Ovary (tissue), 9 donors: ENCODE measurements around the gene HIPK2. TPM values are rescaled to one million over a fixed set of nuclear protein-coding genes. Genes with fewer than 3 reads are reported as not detected.

Experiments used
- DNase-seq, 5 donors: peaks; one replicate each; pipeline ENCODE4 v3.0.0-alpha.2; 2019 to 2020
- H3K27ac ChIP-seq, 2 donors: fragments of 200-600 bp; one replicate each; pipeline versions ENCODE4 v1.5.1 to v1.8.0; 2019 to 2022
- H3K27me3 ChIP-seq: fragments of 200-600 bp; one replicate; pipeline ENCODE4 v1.8.0; 2022
- H3K36me3 ChIP-seq: fragments of 200-600 bp; sonication (generic); one replicate; pipeline ENCODE4 v1.5.1; 2019
- H3K4me1 ChIP-seq: one replicate; pipeline ENCODE4 v1.8.1; 2013; ENCODE audit warnings: mild to moderate bottlenecking, moderate library complexity; ENCODE audit not compliant: insufficient read depth
- H3K4me3 ChIP-seq: fragments of 200-600 bp; sonication (generic); one replicate; pipeline ENCODE4 v1.5.1; 2017
- H3K9me3 ChIP-seq, 2 donors: fragments of 200-600 bp in 1 of 2; sonication (generic) in 1 of 2; one replicate each; pipeline versions ENCODE4 v1.5.1 to v1.8.1; 2013 to 2019; ENCODE audit warnings: mild to moderate bottlenecking in 1 of 2, moderate library complexity in 1 of 2
- EP300 ChIP-seq: sonication (generic); formaldehyde crosslinking; IDR thresholded peaks from one replicate; pipeline ENCODE4 v1.6.1; 2017; ENCODE audit warnings: antibody characterized with exemption
- POLR2A ChIP-seq: fragments of 450-650 bp; IDR thresholded peaks from one replicate; pipeline ENCODE4 v1.6.1; 2017; ENCODE audit warnings: antibody characterized with exemption, mild to moderate bottlenecking, moderate library complexity
- WGBS, 3 donors: extraction: QIAGEN DNeasy Blood & Tissue Kit in 1 of 3; methylation state at CpG; one replicate each; pipeline versions ENCODE4 v1.1.5 to v1.1.7; 2013 to 2017; 5-methylcytosine and 5-hydroxymethylcytosine counted together
- intact Hi-C, 4 donors: fragments of 100-400 bp; cut with DNase I; formaldehyde crosslinking; loops; one replicate each; pipeline versions ENCODE4 v1.11.0 to v1.15.1; 2022 to 2023
- polyA plus RNA-seq, 2 donors: library from polyadenylated mRNA; stranded (reverse); fragments of 200-250 nt in 1 of 2; fragments of 350-450 nt in 1 of 2; fragmentation: Illumina TruSeq in 1 of 2; extraction: RNeasy Lipid Tissue Mini Kit (QIAGEN cat#74804) in 1 of 2; gene quantifications; one replicate each; pipeline ENCODE4 v1.2.3, GENCODE V29; 2013 to 2014
- total RNA-seq, 7 donors: library from RNA; depleted of rRNA in 2 of 7; stranded (reverse); fragments of >200 nt in 2 of 7; fragmentation: NEBNext Ultra II Directional in 3 of 7; extraction: Animal tissue kit (Norgen Biotek cat#: 25700) in 3 of 7; gene quantifications; one replicate each; pipeline versions ENCODE4 v1.1.0 to v1.2.4, GENCODE V29; 2016 to 2023
- TF ChIP-seq, protein P1 (sequence below), 3 donors: fragments of 450-650 bp in 2 of 3; fragments of 200-600 bp in 1 of 3; IDR thresholded peaks; one replicate each; pipeline versions ENCODE4 v1.5.1 to v1.8.0; 2016 to 2022; ENCODE audit warnings: antibody characterized with exemption in 3 of 3, mild to moderate bottlenecking in 1 of 3
- donor health status: DM: no; HTN: no; CAD: no; lungs with moderate emphysema.
- donor health status: DM: no; HTN: no; CAD: no.
- donor health status: Bipolar disorder and iron deficiency.
- donor health status: DM: yes; HTN: yes; CAD: no.
- donor health status: DM: no; HTN: no; CAD: no.
- donor health status: DM: yes; HTN: yes; CAD: no.

Gene HIPK2
- total and polyA plus RNA-seq, 9 donors: 7.3 to 38.4 (median 28.1) TPM

DNA sequence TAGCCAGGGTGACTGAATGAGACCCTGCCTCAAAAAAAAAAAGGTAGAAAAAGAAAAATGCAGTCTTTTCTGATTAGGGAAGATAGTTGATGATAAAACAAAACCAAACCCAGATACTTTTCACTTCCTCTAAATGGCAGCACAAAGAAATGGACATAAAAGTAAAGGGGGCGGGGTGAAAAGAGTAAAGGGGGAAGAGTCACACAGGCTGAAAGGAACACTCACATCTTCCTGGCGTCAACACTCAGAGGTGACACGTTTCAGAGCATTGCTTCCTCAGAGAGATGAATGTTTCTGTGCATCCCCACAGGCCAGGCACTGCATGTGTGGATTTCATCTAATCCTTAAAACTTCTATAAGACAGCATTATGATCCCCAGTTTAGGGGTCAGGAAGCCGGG lies 81.2 kb downstream of the HIPK2 start:
- TF ChIP-seq EP300 (no peak), POLR2A (no peak)
- TF ChIP-seq, protein P1, sequence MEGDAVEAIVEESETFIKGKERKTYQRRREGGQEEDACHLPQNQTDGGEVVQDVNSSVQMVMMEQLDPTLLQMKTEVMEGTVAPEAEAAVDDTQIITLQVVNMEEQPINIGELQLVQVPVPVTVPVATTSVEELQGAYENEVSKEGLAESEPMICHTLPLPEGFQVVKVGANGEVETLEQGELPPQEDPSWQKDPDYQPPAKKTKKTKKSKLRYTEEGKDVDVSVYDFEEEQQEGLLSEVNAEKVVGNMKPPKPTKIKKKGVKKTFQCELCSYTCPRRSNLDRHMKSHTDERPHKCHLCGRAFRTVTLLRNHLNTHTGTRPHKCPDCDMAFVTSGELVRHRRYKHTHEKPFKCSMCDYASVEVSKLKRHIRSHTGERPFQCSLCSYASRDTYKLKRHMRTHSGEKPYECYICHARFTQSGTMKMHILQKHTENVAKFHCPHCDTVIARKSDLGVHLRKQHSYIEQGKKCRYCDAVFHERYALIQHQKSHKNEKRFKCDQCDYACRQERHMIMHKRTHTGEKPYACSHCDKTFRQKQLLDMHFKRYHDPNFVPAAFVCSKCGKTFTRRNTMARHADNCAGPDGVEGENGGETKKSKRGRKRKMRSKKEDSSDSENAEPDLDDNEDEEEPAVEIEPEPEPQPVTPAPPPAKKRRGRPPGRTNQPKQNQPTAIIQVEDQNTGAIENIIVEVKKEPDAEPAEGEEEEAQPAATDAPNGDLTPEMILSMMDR (IDR thresholded peaks at IDR 0.05): no peak
- WGBS, 3 donors: 78 to 84% (median 79%) methylated on average over 4 of the region's 4 CpGs
- H3K27me3 ChIP-seq: no peaks in the 10 kb centered on the region
- no peak for DNase-seq
- intact Hi-C loops: no loop called here
- H3K4me3 ChIP-seq: no peak overlapping the region
- H3K4me1 ChIP-seq: peaks cover under 1% of the 10 kb centered on the region
- H3K36me3 ChIP-seq: no peaks in the 10 kb centered on the region
- no peak overlapping the region for H3K27ac ChIP-seq
- H3K9me3 ChIP-seq: no peaks in the 10 kb centered on the region

DNA sequence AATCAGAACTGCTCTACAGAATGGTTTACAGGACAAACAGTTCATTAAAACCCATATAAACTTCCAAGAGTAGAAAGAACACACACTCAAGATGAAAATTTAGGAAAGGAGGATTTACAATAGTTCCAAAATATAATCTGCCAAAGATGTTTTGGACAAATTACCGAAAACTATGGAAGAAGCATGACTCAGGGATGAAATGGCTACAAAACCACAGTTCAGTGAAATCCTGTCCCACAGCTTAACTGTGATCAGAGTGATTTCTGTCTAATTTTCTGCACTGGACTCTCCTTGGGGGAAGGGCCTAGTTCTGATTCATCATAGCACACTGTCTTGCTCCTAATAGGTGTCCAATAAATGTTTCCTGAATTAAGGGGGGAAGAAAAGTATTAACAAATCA lies 82.2 kb downstream of the HIPK2 start:
- intact Hi-C loops: no loop called here
- Histone ChIP-seq H3K27me3 (no peaks in the 10 kb centered on the region), H3K27ac (no peak overlapping the region), H3K4me1 (peaks cover 2% of the 10 kb centered on the region), H3K9me3 (no peaks in the 10 kb centered on the region), H3K36me3 (no peaks in the 10 kb centered on the region), H3K4me3 (no peak overlapping the region)
- TF ChIP-seq EP300 (no peak), POLR2A (no peak)
- TF ChIP-seq, protein P1 (IDR thresholded peaks at IDR 0.05): no peak
- WGBS, 3 donors: 42 to 67% (median 66%) methylated on average over 1 of the region's 1 CpG
- DNase-seq: no peak

DNA sequence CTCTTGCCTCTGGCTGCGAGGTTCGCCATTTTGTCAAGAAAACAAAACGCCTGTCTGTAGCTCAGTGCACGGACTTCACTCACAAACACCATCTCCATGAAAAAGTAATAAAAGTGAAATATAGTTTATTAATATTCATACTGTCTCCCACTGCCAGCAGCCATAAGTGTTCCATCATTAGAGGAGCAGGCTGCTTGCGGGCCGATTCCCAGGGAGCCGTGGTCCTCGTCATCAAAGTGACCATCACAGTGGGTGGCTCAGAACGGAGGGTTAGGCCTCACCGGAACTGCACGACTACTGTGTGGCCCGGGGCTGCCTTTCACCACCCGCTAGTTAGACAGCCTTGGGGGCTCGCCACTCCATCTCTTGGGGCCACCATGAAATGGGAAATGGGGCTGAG lies 82.7 kb downstream of the HIPK2 start:
- Histone ChIP-seq H3K36me3 (no peaks in the 10 kb centered on the region), H3K27me3 (no peaks in the 10 kb centered on the region), H3K4me1 (peaks cover 2% of the 10 kb centered on the region), H3K4me3 (no peak overlapping the region), H3K9me3 (no peaks in the 10 kb centered on the region), H3K27ac (no peak overlapping the region)
- intact Hi-C loops: no loop called here
- WGBS, 3 donors: 90 to 94% (median 90%) methylated on average over 14 of the region's 14 CpGs
- TF ChIP-seq EP300 (no peak), POLR2A (no peak)
- TF ChIP-seq, protein P1 (IDR thresholded peaks at IDR 0.05): no peak
- no peak for DNase-seq

DNA sequence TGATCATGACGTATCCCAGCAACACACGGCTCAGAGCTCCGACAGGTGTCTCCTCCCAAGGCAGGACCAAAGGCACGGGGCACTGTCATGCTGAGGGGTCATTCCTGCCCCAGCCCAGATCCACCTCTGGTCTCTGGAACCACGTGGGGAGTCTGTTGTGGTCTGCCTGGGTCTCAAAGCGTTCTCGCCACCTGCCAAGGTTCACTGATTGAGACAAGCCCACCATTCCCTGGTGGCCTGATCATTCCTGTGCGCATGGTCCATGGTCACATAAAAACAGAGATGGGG lies 83.5 kb downstream of the HIPK2 start:
- DNase-seq: no peak
- TF ChIP-seq POLR2A: no peak
- no peak for TF ChIP-seq EP300
- TF ChIP-seq, protein P1 (IDR thresholded peaks at IDR 0.05): no peak
- intact Hi-C loops: no loop called here
- H3K4me1 ChIP-seq: peaks cover 2% of the 10 kb centered on the region
- WGBS, 3 donors: 92 to 97% (median 94%) methylated on average over 8 of the region's 8 CpGs
- H3K9me3 ChIP-seq: no peaks in the 10 kb centered on the region
- H3K27ac ChIP-seq: no peak overlapping the region
- no peaks in the 10 kb centered on the region for H3K36me3 ChIP-seq
- no peak overlapping the region for H3K4me3 ChIP-seq
- H3K27me3 ChIP-seq: no peaks in the 10 kb centered on the region
